Stomach smooth muscle (tissue), 2 donors: ENCODE measurements around the gene XPO1.
A peak's percentile ranks its signal among the peaks of the same experiment; 100 is the strongest.
"Not testable (repeated sequence)": the region's sequence is repeated elsewhere in the genome, so short reads cannot be mapped to it uniquely, and the experiment has no call there.

Experiments
- H3K27ac ChIP-seq: one replicate; pipeline ENCODE4 v1.7.0; 2013; ENCODE audit warnings: mild to moderate bottlenecking, low read length, inconsistent platforms
- H3K27me3 ChIP-seq, 2 donors: one replicate each; pipeline ENCODE4 v1.7.0; 2013; ENCODE audit warnings: low read length in 2 of 2; ENCODE audit not compliant: insufficient read depth in 2 of 2, control insufficient read depth in 1 of 2
- H3K36me3 ChIP-seq, 2 donors: one replicate each; pipeline ENCODE4 v1.7.0; 2013; ENCODE audit warnings: low read length in 2 of 2; ENCODE audit not compliant: control insufficient read depth in 2 of 2, insufficient read depth in 2 of 2
- H3K4me1 ChIP-seq: one replicate; pipeline ENCODE4 v1.7.0; 2013; ENCODE audit warnings: low read length; ENCODE audit not compliant: control insufficient read depth, insufficient read depth
- H3K4me3 ChIP-seq, 2 donors: one replicate each; pipeline ENCODE4 v1.7.0; 2013; ENCODE audit warnings: low read length in 2 of 2
- H3K9ac ChIP-seq, 2 donors: one replicate each; pipeline ENCODE4 v1.7.0; 2013; ENCODE audit warnings: low read length in 2 of 2, mild to moderate bottlenecking in 1 of 2
- H3K9me3 ChIP-seq, 2 donors: one replicate each; pipeline ENCODE4 v1.7.0; 2013; ENCODE audit warnings: low read length in 2 of 2; ENCODE audit not compliant: control insufficient read depth in 2 of 2
- donor health status: healthy.
- donor health status: Pancreatic carcinoma.

XPO1 gene

DNA sequence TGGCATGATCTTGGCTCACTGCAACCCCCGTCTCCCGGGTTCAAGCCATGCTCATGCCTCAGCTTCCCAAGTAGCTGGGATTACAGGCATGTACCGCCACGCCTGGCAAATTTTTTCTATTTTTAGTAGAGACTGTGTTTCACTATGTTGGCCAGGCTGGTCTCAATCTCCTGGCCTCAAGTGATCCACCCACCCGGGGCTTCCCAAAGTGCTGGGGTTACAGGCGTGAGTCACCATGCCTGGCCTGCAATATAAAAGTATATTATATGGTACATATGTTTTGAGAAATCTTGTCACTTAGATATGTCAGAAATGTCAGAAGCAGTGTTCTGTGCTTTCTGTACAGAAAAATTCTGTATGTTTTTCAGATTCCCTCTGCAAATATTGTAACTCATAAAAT is 19.2 kb upstream of the XPO1 start:
- Histone ChIP-seq H3K36me3 (no peaks in the 10 kb centered on the region), H3K9ac (no peak overlapping the region), H3K4me1 (no peaks in the 10 kb centered on the region), H3K27ac (no peak overlapping the region), H3K9me3 (no peaks in the 10 kb centered on the region), H3K4me3 (no peak overlapping the region), H3K27me3 (no peaks in the 10 kb centered on the region)

DNA sequence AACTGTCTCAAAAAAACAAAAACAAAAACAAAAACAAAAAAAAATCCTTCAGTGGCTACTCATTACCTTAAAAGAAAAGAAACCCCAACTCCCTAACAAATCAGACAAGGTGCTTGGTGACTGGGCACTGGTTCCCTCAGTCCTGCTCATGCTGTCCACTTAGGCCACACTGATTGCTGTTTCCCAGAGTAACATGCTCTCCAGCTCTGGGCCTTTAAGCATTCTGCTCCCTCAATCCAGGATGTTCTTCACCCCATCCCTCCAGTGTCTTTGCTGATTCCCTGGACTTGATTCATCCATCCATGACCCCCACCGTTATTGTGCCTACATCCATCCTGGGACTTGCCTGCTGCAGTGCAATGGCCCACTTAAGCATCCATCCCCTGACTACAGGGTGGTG is 16.4 kb upstream of the XPO1 start:
- no peaks in the 10 kb centered on the region for H3K4me1 ChIP-seq
- no peaks in the 10 kb centered on the region for H3K27me3 ChIP-seq
- no peak overlapping the region for H3K9ac ChIP-seq
- H3K9me3 ChIP-seq = no peaks in the 10 kb centered on the region
- no peak overlapping the region for H3K27ac ChIP-seq
- no peaks in the 10 kb centered on the region for H3K36me3 ChIP-seq
- no peak overlapping the region for H3K4me3 ChIP-seq

DNA sequence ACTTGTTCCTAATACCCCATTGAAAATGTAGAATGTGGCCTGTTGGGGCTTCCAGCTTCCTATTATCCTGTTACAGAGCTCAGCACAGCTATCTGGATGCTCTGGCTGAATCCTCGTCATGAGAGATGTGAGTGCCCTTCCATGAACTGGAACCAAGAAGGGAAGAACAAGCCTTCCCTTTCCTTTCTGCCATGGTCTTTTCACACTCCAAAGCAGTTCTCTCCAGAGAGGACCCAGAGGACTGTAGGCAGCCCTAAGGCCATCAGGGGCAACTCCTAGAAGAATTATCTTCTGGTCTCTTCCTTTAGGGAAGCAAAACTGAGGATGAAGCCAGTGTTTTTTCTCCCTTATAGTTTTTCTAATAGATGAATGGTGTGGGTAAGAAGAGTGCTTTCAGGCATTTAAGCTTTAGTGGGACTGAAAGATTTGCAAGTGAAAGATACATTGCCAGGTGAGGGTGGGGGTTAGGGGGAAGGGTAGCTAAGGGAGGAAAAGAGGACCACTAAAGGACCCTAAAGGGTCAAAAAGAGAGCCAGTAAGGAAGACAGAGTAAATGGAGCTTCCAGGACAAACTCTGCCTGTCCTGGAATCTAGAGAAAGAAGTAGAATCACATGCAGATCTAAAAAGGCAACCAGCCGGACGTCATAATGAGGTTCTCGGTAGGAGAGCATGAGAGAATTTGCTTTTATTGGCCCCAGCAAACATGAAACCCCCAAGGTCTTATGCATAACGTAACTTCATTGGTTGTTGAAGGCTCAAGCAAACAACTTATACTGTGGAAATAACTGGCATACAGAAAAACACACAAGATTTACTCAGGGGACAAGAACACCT is 12.4 kb upstream of the XPO1 start:
- no peaks in the 10 kb centered on the region for H3K36me3 ChIP-seq
- H3K4me3 ChIP-seq = no peak overlapping the region
- H3K27me3 ChIP-seq = no peaks in the 10 kb centered on the region
- no peak overlapping the region for H3K9ac ChIP-seq
- H3K4me1 ChIP-seq = no peaks in the 10 kb centered on the region
- no peaks in the 10 kb centered on the region for H3K9me3 ChIP-seq
- H3K27ac ChIP-seq = no peak overlapping the region

DNA sequence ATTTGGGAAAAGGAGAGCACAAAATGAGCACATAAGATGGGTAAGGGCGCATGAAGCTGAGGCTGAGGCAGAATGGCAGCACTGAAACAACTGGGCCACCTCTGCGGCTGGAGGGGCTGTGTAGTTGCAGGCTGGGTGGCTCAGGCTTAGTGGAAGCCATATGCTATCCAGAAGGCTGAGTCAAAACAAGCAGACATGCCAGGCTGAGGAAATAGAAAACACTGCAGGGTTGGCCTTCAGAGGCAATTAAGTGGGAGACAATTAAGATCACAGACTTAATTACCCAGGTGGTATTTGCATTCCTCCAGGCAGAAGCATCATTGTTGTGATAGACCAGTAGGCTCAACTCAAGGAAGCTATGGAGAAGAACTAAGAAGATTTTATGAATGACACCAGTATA is 11.4 kb upstream of the XPO1 start:
- Histone ChIP-seq H3K9me3 (no peaks in the 10 kb centered on the region), H3K27me3 (no peaks in the 10 kb centered on the region), H3K27ac (no peak overlapping the region), H3K36me3 (no peaks in the 10 kb centered on the region), H3K4me1 (no peaks in the 10 kb centered on the region), H3K9ac (no peak overlapping the region), H3K4me3 (no peak overlapping the region)

DNA sequence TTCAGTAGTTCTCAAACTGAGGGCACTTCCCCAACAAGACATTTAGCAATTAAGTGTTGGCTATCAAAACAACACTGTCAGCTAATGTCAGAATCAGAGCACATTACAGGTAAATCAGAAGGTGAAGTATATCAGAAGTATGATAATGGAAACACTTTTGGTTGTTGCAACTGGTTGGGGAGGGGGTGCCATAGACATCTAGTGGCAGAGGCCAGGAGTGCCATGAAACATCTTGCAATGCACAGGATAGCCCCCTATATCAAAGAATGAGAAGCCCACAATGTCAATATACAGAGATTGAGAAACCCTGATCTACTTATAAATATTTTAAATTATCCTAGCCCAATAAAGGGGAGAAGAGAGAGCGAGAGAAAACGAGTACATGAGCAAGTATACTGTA is 4.9 kb upstream of the XPO1 start:
- Histone ChIP-seq H3K27me3 (no peaks in the 10 kb centered on the region), H3K36me3 (no peaks in the 10 kb centered on the region), H3K9me3 (no peaks in the 10 kb centered on the region), H3K9ac (no peak overlapping the region), H3K4me3 (no peak overlapping the region), H3K27ac (no peak overlapping the region), H3K4me1 (peaks cover 4% of the 10 kb centered on the region)

DNA sequence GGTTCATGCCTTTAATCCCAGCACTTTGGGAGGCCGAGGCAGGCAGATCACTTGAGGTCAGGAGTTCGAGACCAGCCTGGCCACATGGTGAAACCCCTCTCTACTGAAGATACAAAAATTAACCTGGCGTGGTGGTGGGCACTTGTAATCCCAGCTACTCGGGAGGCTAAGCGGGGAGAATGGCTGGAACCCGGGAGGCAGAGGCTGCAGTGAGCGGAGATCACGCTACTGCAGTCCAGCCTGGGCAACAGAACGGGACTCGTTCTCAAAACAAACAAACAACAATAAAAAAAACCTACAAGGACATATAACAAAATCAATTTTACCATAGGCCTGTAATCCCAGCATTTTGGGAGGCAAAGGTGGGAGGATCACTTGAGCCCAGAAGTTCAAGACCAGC is 2.0 kb upstream of the XPO1 start:
- not testable (repeated sequence) for H3K9me3 ChIP-seq, H3K9ac ChIP-seq

DNA sequence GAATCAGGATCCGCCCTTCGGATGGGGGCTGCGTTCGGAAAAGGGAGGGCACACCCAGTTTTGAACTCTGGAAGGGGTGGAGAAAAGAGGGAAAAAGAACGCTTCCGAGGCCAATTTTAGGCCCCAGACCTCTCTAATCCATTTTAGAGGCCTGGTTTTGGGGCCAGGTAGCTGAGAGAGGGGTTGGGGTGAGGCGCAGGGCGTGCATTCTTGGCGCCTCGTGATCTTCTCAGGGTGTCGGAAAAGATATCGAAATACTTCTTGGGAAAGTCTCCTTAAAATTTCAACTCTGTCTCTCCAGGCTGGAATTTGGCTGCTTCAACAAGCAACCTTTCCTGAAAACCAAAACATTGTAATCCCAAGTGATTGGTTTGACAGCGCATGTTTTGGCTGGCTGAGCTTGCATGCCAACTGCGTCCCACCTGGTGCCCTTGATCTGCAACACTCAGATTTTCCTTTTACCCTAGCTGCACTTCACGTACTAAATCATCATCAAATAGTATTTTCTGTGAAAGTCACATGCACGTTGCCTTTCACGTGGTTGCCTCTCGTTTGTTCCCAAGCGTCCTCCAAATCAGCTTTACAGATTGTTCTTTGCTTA is 864 bp upstream of the XPO1 start:
- Histone ChIP-seq H3K36me3 (no peaks in the 10 kb centered on the region), H3K9ac (peak overlapping the region; percentile 89 to 95), H3K9me3 (no peaks in the 10 kb centered on the region), H3K27me3 (no peaks in the 10 kb centered on the region), H3K27ac (peak overlapping the region; percentile 97), H3K4me1 (peaks cover 11% of the 10 kb centered on the region), H3K4me3 (peak overlapping the region; percentile 71 to 95)

More for the DNA sequence above, 2.0 kb upstream of the XPO1 start:
- not testable (repeated sequence) for H3K4me3 ChIP-seq, H3K4me1 ChIP-seq, H3K27ac ChIP-seq, H3K36me3 ChIP-seq, H3K27me3 ChIP-seq

DNA sequence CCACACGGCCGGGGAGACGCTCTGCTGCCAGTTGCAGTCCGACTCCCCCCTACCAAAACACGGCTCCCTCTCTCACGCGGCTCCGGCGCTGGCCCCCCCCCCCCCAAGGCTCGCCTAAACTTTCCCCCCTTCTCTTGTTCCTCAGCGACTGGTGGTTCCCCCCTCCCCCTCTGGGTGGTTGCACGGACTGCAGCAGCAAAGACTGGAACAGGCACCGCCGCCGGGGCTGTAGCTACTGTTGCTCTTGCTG is 281 bp downstream of the XPO1 start:
- Histone ChIP-seq H3K9me3 (no peaks in the 10 kb centered on the region), H3K4me3 (peak overlapping the region; percentile 81 to 95), H3K4me1 (peaks cover 11% of the 10 kb centered on the region), H3K27ac (peak overlapping the region; percentile 97), H3K36me3 (no peaks in the 10 kb centered on the region), H3K27me3 (no peaks in the 10 kb centered on the region), H3K9ac (peak overlapping the region; percentile 89 to 95)

DNA sequence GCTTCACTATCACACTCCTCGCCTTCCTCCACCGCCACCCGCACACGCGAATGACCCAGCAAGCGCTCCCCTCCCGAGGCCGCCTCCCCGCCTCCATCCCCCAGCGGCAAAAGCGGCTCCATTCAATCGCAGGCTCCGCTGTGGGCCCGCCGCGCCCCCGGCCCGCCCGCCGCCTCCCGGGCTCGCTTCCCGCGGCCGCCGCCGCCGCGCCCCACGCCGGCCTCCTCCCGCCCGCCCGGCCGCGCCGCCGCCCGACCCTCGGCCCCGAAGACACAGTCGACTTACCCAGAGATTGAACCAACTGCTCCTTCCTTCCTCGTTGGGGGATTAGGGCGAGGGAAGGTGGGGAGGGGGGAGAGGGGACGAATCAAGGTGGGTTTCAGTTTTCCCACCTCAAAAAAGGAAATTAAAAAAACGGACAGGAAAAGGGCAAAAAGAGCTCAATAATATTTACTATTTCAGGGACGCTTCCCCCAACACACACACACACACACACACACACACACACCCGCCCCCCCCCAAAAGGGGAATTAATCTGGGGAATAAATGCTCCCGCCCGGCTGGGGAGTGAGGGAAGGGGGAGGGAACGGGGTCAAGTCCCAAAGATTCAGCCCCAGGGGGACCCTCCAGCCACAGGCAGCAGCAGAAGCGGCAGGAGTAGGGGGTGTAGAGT is 743 bp downstream of the XPO1 start:
- no peaks in the 10 kb centered on the region for H3K36me3 ChIP-seq
- peak overlapping the region; percentile 95 to 100 for H3K4me3 ChIP-seq
- peak overlapping the region; percentile 97 for H3K27ac ChIP-seq
- no peaks in the 10 kb centered on the region for H3K27me3 ChIP-seq
- peaks cover 11% of the 10 kb centered on the region for H3K4me1 ChIP-seq
- H3K9ac ChIP-seq = peak overlapping the region; percentile 89 to 95
- H3K9me3 ChIP-seq = no peaks in the 10 kb centered on the region

DNA sequence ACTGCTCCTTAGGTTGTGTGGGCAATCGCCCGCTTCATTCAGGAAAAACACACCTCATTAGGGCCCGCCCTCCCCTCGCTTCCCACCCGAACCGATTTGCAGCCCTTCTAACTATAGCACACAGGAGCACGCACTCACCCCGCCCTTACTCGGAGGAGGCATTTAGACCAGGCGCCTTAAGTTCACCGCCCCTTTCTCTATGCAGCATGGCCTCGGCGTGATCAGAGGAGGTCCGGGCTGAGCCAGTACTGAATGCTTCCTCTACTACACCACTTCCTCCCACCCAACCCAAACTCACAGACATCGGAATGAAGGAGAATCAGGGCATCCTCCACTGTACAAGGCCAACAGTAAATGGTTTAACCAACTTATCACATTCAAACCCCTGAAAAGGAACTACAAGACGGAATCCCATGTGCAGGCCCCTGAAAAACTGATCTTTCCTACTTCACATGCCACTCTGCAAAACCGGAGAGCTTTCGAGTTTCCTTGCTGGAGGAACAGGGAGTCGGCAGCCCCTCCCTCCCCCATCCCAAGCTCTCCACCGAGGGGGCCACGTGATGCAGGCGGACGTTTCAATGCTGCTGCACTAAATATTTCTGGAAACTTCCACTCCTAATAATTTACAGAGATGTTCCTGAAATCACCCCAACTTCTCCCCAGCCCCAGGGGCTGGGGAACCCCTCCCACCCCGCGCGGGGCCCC is 1.4 kb downstream of the XPO1 start:
- peaks cover 11% of the 10 kb centered on the region for H3K4me1 ChIP-seq
- no peaks in the 10 kb centered on the region for H3K27me3 ChIP-seq
- H3K36me3 ChIP-seq = no peaks in the 10 kb centered on the region
- peak overlapping the region; percentile 30 to 89 for H3K9ac ChIP-seq
- H3K4me3 ChIP-seq = peak overlapping the region; percentile 95 to 100
- no peaks in the 10 kb centered on the region for H3K9me3 ChIP-seq
- peak overlapping the region; percentile 97 for H3K27ac ChIP-seq
